ENCODE data around the gene CLASP1.
"Not testable (repeated sequence)": the region's sequence is repeated elsewhere in the genome, so short reads cannot be mapped to it uniquely, and the experiment has no call there.

The CLASP1 gene

GRCh38 chr2:121682396-121683298, 33.4 kb upstream of the CLASP1 start:
- H3K36me3 ChIP-seq (replicated peaks; ENCODE audit: low read depth, low read length): no peaks in the 10 kb centered on the region
- H3K27me3 ChIP-seq (ENCODE audit: low read depth, low read length): no peaks in the 10 kb centered on the region
- H3K9ac ChIP-seq (ENCODE audit: low read length): no peak overlapping the region
- H4K20me1 ChIP-seq (ENCODE audit: insufficient read depth, low read length): no peaks in the 10 kb centered on the region
- no peaks in the 10 kb centered on the region for H3K4me1 ChIP-seq (ENCODE audit: low read length)
- no peaks in the 10 kb centered on the region for H3K79me2 ChIP-seq (ENCODE audit: low read length)
- H3K4me3 ChIP-seq (ENCODE audit: low read length): no peak overlapping the region
- TF ChIP-seq EZH2phosphoT487 (IDR thresholded peaks at IDR 0.05; ENCODE audit: low read depth): no peak
- no peak overlapping the region for H3K4me2 ChIP-seq (ENCODE audit: low read length)
- H3K27ac ChIP-seq (ENCODE audit: low read length): no peak overlapping the region
- no peak overlapping the region for H2AFZ ChIP-seq (ENCODE audit: low read depth, low read length)
- H3K9me3 ChIP-seq (ENCODE audit: insufficient read depth, low read length): peaks cover 20% of the 10 kb centered on the region

GRCh38 chr2:121677855-121678254, 28.6 kb upstream of the CLASP1 start:
- TF ChIP-seq EZH2phosphoT487 (IDR thresholded peaks at IDR 0.05; ENCODE audit: low read depth) (no peak), CTCF (IDR thresholded peaks at IDR 0.05; ENCODE audit: low read depth, low read length) (no peak)
- H3K79me2 ChIP-seq (ENCODE audit: low read length): no peaks in the 10 kb centered on the region
- no peak overlapping the region for H2AFZ ChIP-seq (ENCODE audit: low read depth, low read length)
- no peak overlapping the region for H3K4me2 ChIP-seq (ENCODE audit: low read length)
- H3K27ac ChIP-seq (ENCODE audit: low read length): no peak overlapping the region
- no peaks in the 10 kb centered on the region for H3K36me3 ChIP-seq (replicated peaks; ENCODE audit: low read depth, low read length)
- H4K20me1 ChIP-seq (ENCODE audit: insufficient read depth, low read length): no peaks in the 10 kb centered on the region
- H3K4me1 ChIP-seq (ENCODE audit: low read length): no peaks in the 10 kb centered on the region
- H3K9me3 ChIP-seq (ENCODE audit: insufficient read depth, low read length): peaks cover 15% of the 10 kb centered on the region
- H3K4me3 ChIP-seq (ENCODE audit: low read length): no peak overlapping the region
- H3K27me3 ChIP-seq (ENCODE audit: low read depth, low read length): no peaks in the 10 kb centered on the region
- H3K9ac ChIP-seq (ENCODE audit: low read length): no peak overlapping the region

- H3K4me2 ChIP-seq (ENCODE audit: low read length); H3K36me3 ChIP-seq (replicated peaks; ENCODE audit: low read depth, low read length); H3K4me1 ChIP-seq (ENCODE audit: low read length); H4K20me1 ChIP-seq (ENCODE audit: insufficient read depth, low read length); H2AFZ ChIP-seq (ENCODE audit: low read depth, low read length); H3K27ac ChIP-seq (ENCODE audit: low read length); H3K9ac ChIP-seq (ENCODE audit: low read length); H3K4me3 ChIP-seq (ENCODE audit: low read length); H3K79me2 ChIP-seq (ENCODE audit: low read length); H3K9me3 ChIP-seq (ENCODE audit: insufficient read depth, low read length); H3K27me3 ChIP-seq (ENCODE audit: low read depth, low read length): not testable (repeated sequence)
These were observed 22.4 kb upstream of the CLASP1 start for GRCh38 chr2:121671621-121672020.

- Histone ChIP-seq H3K9me3 (ENCODE audit: insufficient read depth, low read length) (peaks cover 8% of the 10 kb centered on the region; the same call in 1 of the 2 replicates), H2AFZ (ENCODE audit: low read depth, low read length) (no peak overlapping the region), H3K36me3 (replicated peaks; ENCODE audit: low read depth, low read length) (no peaks in the 10 kb centered on the region), H3K4me2 (ENCODE audit: low read length) (no peak overlapping the region), H3K27ac (ENCODE audit: low read length) (no peak overlapping the region), H4K20me1 (ENCODE audit: insufficient read depth, low read length) (no peaks in the 10 kb centered on the region), H3K4me3 (ENCODE audit: low read length) (no peak overlapping the region), H3K4me1 (ENCODE audit: low read length) (no peaks in the 10 kb centered on the region), H3K27me3 (ENCODE audit: low read depth, low read length) (no peaks in the 10 kb centered on the region), H3K79me2 (ENCODE audit: low read length) (no peaks in the 10 kb centered on the region), H3K9ac (ENCODE audit: low read length) (no peak overlapping the region)
- TF ChIP-seq EZH2phosphoT487 (IDR thresholded peaks at IDR 0.05; ENCODE audit: low read depth): no peak
These were observed 20.9 kb upstream of the CLASP1 start for GRCh38 chr2:121670181-121670580.

GRCh38 chr2:121667618-121668017, 18.4 kb upstream of the CLASP1 start:
- no peaks in the 10 kb centered on the region for H3K79me2 ChIP-seq (ENCODE audit: low read length)
- H3K9me3 ChIP-seq (ENCODE audit: insufficient read depth, low read length): peaks cover 8% of the 10 kb centered on the region; the same call in 1 of the 2 replicates
- no peak for TF ChIP-seq CTCF (IDR thresholded peaks at IDR 0.05; ENCODE audit: low read depth, low read length)
- TF ChIP-seq EZH2phosphoT487 (IDR thresholded peaks at IDR 0.05; ENCODE audit: low read depth): no peak
- H4K20me1 ChIP-seq (ENCODE audit: insufficient read depth, low read length): no peaks in the 10 kb centered on the region
- no peak overlapping the region for H3K4me2 ChIP-seq (ENCODE audit: low read length)
- H3K4me1 ChIP-seq (ENCODE audit: low read length): no peaks in the 10 kb centered on the region
- no peak overlapping the region for H2AFZ ChIP-seq (ENCODE audit: low read depth, low read length)
- no peak overlapping the region for H3K9ac ChIP-seq (ENCODE audit: low read length)
- no peak overlapping the region for H3K4me3 ChIP-seq (ENCODE audit: low read length)
- no peaks in the 10 kb centered on the region for H3K27me3 ChIP-seq (ENCODE audit: low read depth, low read length)
- H3K27ac ChIP-seq (ENCODE audit: low read length): no peak overlapping the region
- no peaks in the 10 kb centered on the region for H3K36me3 ChIP-seq (replicated peaks; ENCODE audit: low read depth, low read length)
